H9 (cell line): ENCODE results near the gene SRGN. TPM values are rescaled to one million over a fixed set of nuclear protein-coding genes. Genes with fewer than 3 reads are reported as not detected.

Source experiments
- DNase-seq: peaks from one replicate; pipeline ENCODE4 v3.0.0-alpha.2; 2017
- H2AFZ ChIP-seq: one replicate; pipeline ENCODE4 v1.6.1; 2013; ENCODE audit warnings: mild to moderate bottlenecking, low read length, control low read depth, moderate library complexity
- H2AK5ac ChIP-seq: 2 replicates; pipeline ENCODE4 v1.6.1; 2013; ENCODE audit warnings: low read length, control low read depth, mixed read lengths; ENCODE audit not compliant: insufficient read length
- H2BK120ac ChIP-seq: one replicate; pipeline ENCODE4 v1.6.1; 2013; ENCODE audit warnings: low read depth, mild to moderate bottlenecking, low read length, control low read depth, inconsistent platforms; ENCODE audit not compliant: poor library complexity, severe bottlenecking
- H2BK12ac ChIP-seq: 2 replicates; pipeline ENCODE4 v1.6.1; 2013; ENCODE audit warnings: low read length, control low read depth, mixed read lengths, low read depth; ENCODE audit not compliant: insufficient read length
- H2BK15ac ChIP-seq: 2 replicates; pipeline ENCODE4 v1.6.1; 2013; ENCODE audit warnings: low read depth, low read length, control low read depth
- H2BK20ac ChIP-seq: one replicate; pipeline ENCODE4 v1.6.1; 2013; ENCODE audit warnings: low read depth, mild to moderate bottlenecking, low read length, control low read depth, inconsistent platforms; ENCODE audit not compliant: poor library complexity, severe bottlenecking
- H2BK5ac ChIP-seq: 2 replicates; pipeline ENCODE4 v1.6.1; 2013; ENCODE audit warnings: low read length, control low read depth, mixed read lengths; ENCODE audit not compliant: insufficient read length
- H3K14ac ChIP-seq: 2 replicates; pipeline ENCODE4 v1.6.1; 2013; ENCODE audit warnings: low read length, control low read depth; ENCODE audit not compliant: insufficient read depth
- H3K18ac ChIP-seq: 2 replicates; pipeline ENCODE4 v1.6.1; 2013; ENCODE audit warnings: low read depth, mild to moderate bottlenecking, mixed read lengths, low read length, control low read depth; ENCODE audit not compliant: insufficient read length
- H3K23ac ChIP-seq: 2 replicates; pipeline ENCODE4 v1.6.1; 2013; ENCODE audit warnings: low read length, control low read depth, mixed read lengths, low read depth; ENCODE audit not compliant: insufficient read length
- H3K23me2 ChIP-seq: 2 replicates; pipeline ENCODE4 v1.6.1; 2013; ENCODE audit warnings: low read depth, mild to moderate bottlenecking, mixed read lengths, low read length, control low read depth; ENCODE audit not compliant: insufficient read length, poor library complexity, severe bottlenecking
- H3K27ac ChIP-seq: 2 replicates; pipeline ENCODE4 v1.5.1; 2013; ENCODE audit warnings: low read length, control low read depth, mixed read lengths, low read depth; ENCODE audit not compliant: insufficient read length
- H3K27me3 ChIP-seq: 2 replicates; pipeline ENCODE4 v1.6.1; 2013; ENCODE audit warnings: low read length, control low read depth, inconsistent platforms; ENCODE audit not compliant: insufficient read depth
- H3K4ac ChIP-seq: 2 replicates; pipeline ENCODE4 v1.6.1; 2013; ENCODE audit warnings: low read depth, mild to moderate bottlenecking, control low read depth, inconsistent platforms, low read length, moderate library complexity
- H3K4me1 ChIP-seq: 2 replicates; pipeline ENCODE4 v1.6.1; 2013; ENCODE audit warnings: low read length, control low read depth, inconsistent platforms; ENCODE audit not compliant: insufficient read depth
- H3K4me2 ChIP-seq: 2 replicates; pipeline ENCODE4 v1.6.1; 2013; ENCODE audit warnings: low read length, control low read depth, mixed read lengths; ENCODE audit not compliant: insufficient read length, insufficient read depth
- H3K56ac ChIP-seq: 2 replicates; pipeline ENCODE4 v1.6.1; 2013; ENCODE audit warnings: low read depth, mild to moderate bottlenecking, mixed read lengths, low read length, control low read depth; ENCODE audit not compliant: insufficient read length
- H3K79me1 ChIP-seq: 2 replicates; pipeline ENCODE4 v1.6.1; 2013; ENCODE audit warnings: low read depth, mild to moderate bottlenecking, moderate library complexity, low read length, control low read depth, inconsistent platforms; ENCODE audit not compliant: insufficient read depth, poor library complexity, severe bottlenecking
- H3K79me2 ChIP-seq: 2 replicates; pipeline ENCODE4 v1.6.1; 2013; ENCODE audit warnings: low read length, control low read depth, inconsistent platforms; ENCODE audit not compliant: insufficient read depth
- H3K9ac ChIP-seq: 2 replicates; pipeline ENCODE4 v1.6.1; 2013; ENCODE audit warnings: low read length, control low read depth, mixed read lengths; ENCODE audit not compliant: insufficient read length; ENCODE audit errors: extremely low read depth
- H3K9me3 ChIP-seq: one replicate; pipeline ENCODE4 v1.6.1; 2013; ENCODE audit warnings: low read depth, low read length, inconsistent platforms; ENCODE audit not compliant: control insufficient read depth
- H3T11ph ChIP-seq: one replicate; pipeline ENCODE4 v1.6.1; 2013; ENCODE audit warnings: mild to moderate bottlenecking, low read length, control low read depth, inconsistent platforms
- H4K20me1 ChIP-seq: one replicate; pipeline ENCODE4 v1.6.1; 2013; ENCODE audit not compliant: control insufficient read depth, insufficient read length, insufficient read depth
- H4K5ac ChIP-seq: 2 replicates; pipeline ENCODE4 v1.6.1; 2013; ENCODE audit warnings: low read depth, mild to moderate bottlenecking, mixed read lengths, low read length, control low read depth; ENCODE audit not compliant: insufficient read length
- H4K8ac ChIP-seq: replicated peaks from 2 replicates; pipeline ENCODE4 v1.6.1; 2013; ENCODE audit warnings: low read length, control low read depth, mixed read lengths, low read depth; ENCODE audit not compliant: insufficient read length
- H4K91ac ChIP-seq: 2 replicates; pipeline ENCODE4 v1.6.1; 2013; ENCODE audit warnings: low read depth, mild to moderate bottlenecking, moderate library complexity, mixed read lengths, low read length, control low read depth; ENCODE audit not compliant: insufficient read length
- H3K27ac Mint-ChIP-seq, 3 experiments: 2 replicates in 2 of 3; 3 replicates in 1 of 3; pipeline ENCODE4 v1.8.0; 2020 to 2021; ENCODE audit warnings: mixed read lengths in 3 of 3, mild to moderate bottlenecking in 1 of 3, moderate library complexity in 1 of 3
- H3K27me3 Mint-ChIP-seq: 2 replicates; pipeline ENCODE4 v1.8.0; 2021; ENCODE audit warnings: low read depth, mild to moderate bottlenecking, moderate library complexity, mixed read lengths
- H3K36me3 Mint-ChIP-seq, 3 experiments: 2 replicates in 2 of 3; 3 replicates in 1 of 3; pipeline ENCODE4 v1.8.0; 2020 to 2021; ENCODE audit warnings: low read depth in 3 of 3, mixed read lengths in 3 of 3; ENCODE audit not compliant: insufficient read depth in 1 of 3
- H3K4me1 Mint-ChIP-seq, 2 experiments: 2 replicates each; pipeline ENCODE4 v1.8.0; 2020; ENCODE audit warnings: mixed read lengths in 2 of 2
- H3K4me3 Mint-ChIP-seq, 2 experiments: 2 replicates in 1 of 2; 3 replicates in 1 of 2; pipeline ENCODE4 v1.8.0; 2020 to 2021; ENCODE audit warnings: mild to moderate bottlenecking in 2 of 2, mixed read lengths in 2 of 2, moderate library complexity in 1 of 2
- H3K9me3 Mint-ChIP-seq, 2 experiments: 2 replicates in 1 of 2; 3 replicates in 1 of 2; pipeline ENCODE4 v1.8.0; 2020; ENCODE audit warnings: mild to moderate bottlenecking in 2 of 2, mixed read lengths in 2 of 2, moderate library complexity in 1 of 2
- WGBS: extraction: QIAGEN DNeasy Blood & Tissue Kit; methylation state at CpG from one replicate; pipeline ENCODE4 v1.1.7; 2013; ENCODE audit warnings: missing lambda C conversion rate, low lambda C conversion rate, mixed read lengths; ENCODE audit not compliant: insufficient read length; ENCODE audit errors: extremely low coverage; 5-methylcytosine and 5-hydroxymethylcytosine counted together
- total RNA-seq: library from RNA; stranded (reverse); gene quantifications from 2 replicates; pipeline ENCODE4 v1.2.1, GENCODE V29; 2021
- TF ChIP-seq, protein P1 (sequence below): fragments of 200-600 bp; sonication (generic); conservative IDR thresholded peaks from 3 replicates; pipeline ENCODE4 v1.8.0; 2021; ENCODE audit warnings: antibody characterized with exemption, mild to moderate bottlenecking

The SRGN gene
- total RNA-seq, 1 experiment from 2014 or later, result not detected

- Histone ChIP-seq H3K79me2 (no peaks in the 10 kb centered on the region), H3K9me3 (no peaks in the 10 kb centered on the region), H4K20me1 (no peaks in the 10 kb centered on the region), H3T11ph (no peak overlapping the region), H2BK20ac (no peak overlapping the region), H2BK15ac (no peak overlapping the region), H2AK5ac (no peak overlapping the region), H2BK120ac (no peak overlapping the region), H2AFZ (no peak overlapping the region), H3K18ac (no peak overlapping the region), H3K56ac (no peak overlapping the region), H3K23ac (no peak overlapping the region), H3K27ac (no peak overlapping the region), H2BK12ac (no peak overlapping the region), H3K27me3 (no peaks in the 10 kb centered on the region), H3K23me2 (no peaks in the 10 kb centered on the region), H3K4me2 (no peak overlapping the region), H3K4ac (no peak overlapping the region), H4K8ac (no peak overlapping the region), H3K4me1 (no peaks in the 10 kb centered on the region), H3K9ac (no peak overlapping the region), H2BK5ac (no peak overlapping the region), H3K14ac (no peak overlapping the region), H4K91ac (no peak overlapping the region), H3K79me1 (no peaks in the 10 kb centered on the region), H4K5ac (no peak overlapping the region)
- H3K9me3 Mint-ChIP-seq, result no peaks in the 10 kb centered on the region
- DNase-seq, result no peak
- H3K27me3 Mint-ChIP-seq, result peaks cover 9% of the 10 kb centered on the region
- TF ChIP-seq, protein P1, sequence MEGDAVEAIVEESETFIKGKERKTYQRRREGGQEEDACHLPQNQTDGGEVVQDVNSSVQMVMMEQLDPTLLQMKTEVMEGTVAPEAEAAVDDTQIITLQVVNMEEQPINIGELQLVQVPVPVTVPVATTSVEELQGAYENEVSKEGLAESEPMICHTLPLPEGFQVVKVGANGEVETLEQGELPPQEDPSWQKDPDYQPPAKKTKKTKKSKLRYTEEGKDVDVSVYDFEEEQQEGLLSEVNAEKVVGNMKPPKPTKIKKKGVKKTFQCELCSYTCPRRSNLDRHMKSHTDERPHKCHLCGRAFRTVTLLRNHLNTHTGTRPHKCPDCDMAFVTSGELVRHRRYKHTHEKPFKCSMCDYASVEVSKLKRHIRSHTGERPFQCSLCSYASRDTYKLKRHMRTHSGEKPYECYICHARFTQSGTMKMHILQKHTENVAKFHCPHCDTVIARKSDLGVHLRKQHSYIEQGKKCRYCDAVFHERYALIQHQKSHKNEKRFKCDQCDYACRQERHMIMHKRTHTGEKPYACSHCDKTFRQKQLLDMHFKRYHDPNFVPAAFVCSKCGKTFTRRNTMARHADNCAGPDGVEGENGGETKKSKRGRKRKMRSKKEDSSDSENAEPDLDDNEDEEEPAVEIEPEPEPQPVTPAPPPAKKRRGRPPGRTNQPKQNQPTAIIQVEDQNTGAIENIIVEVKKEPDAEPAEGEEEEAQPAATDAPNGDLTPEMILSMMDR, result no peak
- no CpG with 5 or more reads among the region's 5 CpGs for WGBS
- no peak overlapping the region for H3K4me3 Mint-ChIP-seq
- no peaks in the 10 kb centered on the region for H3K4me1 Mint-ChIP-seq
- H3K27ac Mint-ChIP-seq, result no peak overlapping the region
- no peaks in the 10 kb centered on the region for H3K36me3 Mint-ChIP-seq
Observed at GRCh38 chr10:69062901-69063300, 25.0 kb upstream of the SRGN start.
